ENCODE data around the gene ICA1. TPM values are rescaled to one million over a fixed set of nuclear protein-coding genes. Genes with fewer than 3 reads are reported as not detected.

The ICA1 gene
- total RNA-seq, 2 donors from 2014 or later = 0.46 to 3.6 TPM

DNA sequence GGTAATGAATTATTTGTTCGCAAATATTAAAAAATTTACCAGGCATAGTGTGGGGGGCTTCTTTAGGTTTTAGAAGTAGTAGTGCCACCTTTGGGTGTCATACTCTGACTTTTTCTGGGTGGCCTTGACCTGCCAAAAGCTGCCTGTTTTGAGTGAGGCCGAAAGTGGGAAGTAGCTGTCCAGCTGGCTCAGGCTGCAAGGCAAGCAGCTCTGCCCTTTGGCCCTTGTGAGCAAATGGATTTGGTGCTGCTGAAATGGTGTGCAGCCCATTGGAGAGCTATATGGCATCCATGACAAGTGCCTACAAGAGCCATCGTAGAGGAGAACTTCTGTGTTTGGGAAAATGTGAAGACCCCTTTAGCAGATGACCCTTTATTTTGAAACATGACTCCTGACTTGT is 20.2 kb upstream of the ICA1 start:
- no peak for DNase-seq (ENCODE audit: low spot score in 2 of 2)
- H3K36me3 Mint-ChIP-seq = no peaks in the 10 kb centered on the region
- no peak overlapping the region for H3K27ac Mint-ChIP-seq
- peaks cover 0 to 5% of the 10 kb centered on the region in 2 donors for H3K9me3 Mint-ChIP-seq
- ATAC-seq = no peak

DNA sequence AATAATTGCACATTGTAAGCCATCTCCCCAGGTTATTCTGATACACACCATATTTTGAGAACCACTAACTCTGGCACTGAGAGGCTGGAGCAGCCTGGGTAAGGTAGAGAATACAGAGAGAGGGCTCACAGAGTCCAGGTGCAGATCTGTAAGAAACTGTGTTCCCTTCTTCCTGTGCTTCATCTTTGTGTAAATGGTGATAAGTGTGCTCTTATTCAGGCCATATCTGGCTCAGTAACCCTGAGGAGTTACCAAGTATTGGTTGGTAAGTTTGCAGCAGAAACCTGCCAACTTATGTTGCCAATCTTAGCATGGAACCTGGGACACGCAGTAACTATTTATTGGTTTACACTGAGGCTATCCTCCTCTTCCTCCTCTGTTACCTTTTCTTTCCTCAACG is 16.2 kb upstream of the ICA1 start:
- no peak for DNase-seq (ENCODE audit: low spot score in 2 of 2)
- Mint-ChIP-seq H3K27ac (no peak overlapping the region), H3K9me3 (peaks cover 0 to 2% of the 10 kb centered on the region in 2 donors), H3K36me3 (no peaks in the 10 kb centered on the region)
- no peak for ATAC-seq

DNA sequence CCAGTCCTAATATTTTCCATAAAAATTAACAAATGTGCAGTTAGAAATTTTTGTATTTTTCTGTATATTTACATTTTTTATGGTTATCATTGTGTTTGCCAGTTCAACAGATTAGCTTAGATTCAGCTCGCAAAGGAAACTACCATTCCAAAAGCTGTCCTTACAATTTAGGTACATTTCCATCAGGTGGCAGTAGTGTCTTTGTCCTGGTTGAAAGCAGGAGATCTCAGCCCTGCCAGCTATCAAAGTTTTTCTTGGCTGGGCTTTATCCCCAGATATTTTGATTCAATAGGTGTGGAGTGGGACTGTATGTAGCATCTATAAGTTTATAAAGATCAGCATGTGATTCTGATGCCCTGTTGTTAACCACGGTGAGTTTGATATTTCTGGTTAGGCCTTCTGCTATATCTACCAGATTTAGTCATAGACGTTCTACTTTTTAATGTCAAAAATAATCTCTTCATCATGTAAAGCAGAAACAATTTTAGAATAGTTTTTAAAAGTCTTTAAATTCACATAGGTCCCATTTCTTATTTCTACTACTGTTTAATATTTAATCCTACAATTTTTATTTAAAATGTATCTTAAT is 15.5 kb upstream of the ICA1 start:
- Mint-ChIP-seq H3K36me3 (no peaks in the 10 kb centered on the region), H3K27ac (no peak overlapping the region), H3K9me3 (no peaks in the 10 kb centered on the region)
- no peak for DNase-seq (ENCODE audit: low spot score in 2 of 2)
- no peak for ATAC-seq

DNA sequence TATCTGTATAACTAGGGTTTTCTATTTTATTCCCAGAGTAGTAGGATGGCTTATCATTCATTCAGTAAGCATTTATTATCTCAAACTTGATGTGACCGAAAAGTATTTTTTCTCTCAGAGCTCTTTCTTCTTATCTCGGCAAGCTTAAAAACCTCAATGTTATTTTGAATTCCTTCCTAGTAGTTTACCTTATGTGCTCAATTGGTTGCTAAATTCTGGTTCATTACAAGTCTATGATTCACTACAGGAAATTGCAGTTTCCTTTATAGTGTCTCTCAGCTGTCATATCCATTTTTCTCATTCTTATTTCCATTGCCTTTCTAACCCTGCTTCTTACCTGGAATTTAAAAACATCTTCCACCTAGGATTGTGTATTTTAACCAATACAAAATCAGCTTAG is 12.6 kb upstream of the ICA1 start:
- H3K9me3 Mint-ChIP-seq = no peaks in the 10 kb centered on the region
- ATAC-seq (no peak), DNase-seq (ENCODE audit: low spot score in 2 of 2) (no peak)
- H3K27ac Mint-ChIP-seq = no peak overlapping the region
- no peaks in the 10 kb centered on the region for H3K36me3 Mint-ChIP-seq

DNA sequence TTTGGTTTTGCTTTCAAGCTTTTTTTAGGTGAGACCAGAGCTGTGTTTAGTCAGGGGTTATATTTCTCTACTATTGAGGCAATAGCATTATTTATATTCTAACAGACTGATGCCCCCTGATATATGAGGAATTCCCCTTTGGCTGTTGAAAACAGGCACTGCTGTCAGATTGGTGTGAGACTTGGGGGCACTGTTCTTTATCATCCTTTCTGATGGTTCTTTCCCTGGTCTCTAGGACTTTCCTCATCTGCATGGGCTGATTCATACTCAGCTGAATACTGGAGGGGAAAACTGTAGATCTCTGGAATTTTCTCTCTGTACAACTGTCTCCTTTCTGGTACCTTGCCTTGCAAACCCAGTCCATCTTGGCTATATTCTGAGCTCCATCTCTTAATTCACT is 10.0 kb upstream of the ICA1 start:
- H3K36me3 Mint-ChIP-seq = no peaks in the 10 kb centered on the region
- ATAC-seq = no peak

DNA sequence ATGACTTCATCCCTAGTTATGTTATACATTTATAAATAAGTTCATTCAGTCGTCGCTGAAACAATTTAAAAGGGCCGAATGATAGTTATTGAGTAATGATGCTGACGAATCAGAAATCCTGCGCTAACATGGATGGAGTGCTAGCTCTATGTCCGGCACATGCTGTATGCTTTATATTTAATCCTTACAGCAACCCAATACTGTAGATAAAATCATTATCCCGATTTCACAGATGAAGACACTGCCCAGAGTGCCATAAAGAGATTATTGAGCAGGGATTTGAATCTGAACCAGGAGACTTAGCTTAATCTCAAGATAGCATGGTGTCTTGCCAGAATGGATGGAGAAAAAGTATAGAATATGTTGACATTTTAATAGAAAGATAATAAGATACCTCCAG is 1.1 kb upstream of the ICA1 start:
- no peak overlapping the region for H3K27ac Mint-ChIP-seq
- peaks cover 0 to 2% of the 10 kb centered on the region in 2 donors for H3K9me3 Mint-ChIP-seq
- ATAC-seq (no peak), DNase-seq (ENCODE audit: low spot score in 2 of 2) (no peak)
- peaks cover 0 to 4% of the 10 kb centered on the region in 2 donors for H3K36me3 Mint-ChIP-seq

More for the DNA sequence above, 10.0 kb upstream of the ICA1 start:
- Mint-ChIP-seq H3K27ac (no peak overlapping the region), H3K9me3 (no peaks in the 10 kb centered on the region)
- DNase-seq (ENCODE audit: low spot score in 2 of 2) = no peak

DNA sequence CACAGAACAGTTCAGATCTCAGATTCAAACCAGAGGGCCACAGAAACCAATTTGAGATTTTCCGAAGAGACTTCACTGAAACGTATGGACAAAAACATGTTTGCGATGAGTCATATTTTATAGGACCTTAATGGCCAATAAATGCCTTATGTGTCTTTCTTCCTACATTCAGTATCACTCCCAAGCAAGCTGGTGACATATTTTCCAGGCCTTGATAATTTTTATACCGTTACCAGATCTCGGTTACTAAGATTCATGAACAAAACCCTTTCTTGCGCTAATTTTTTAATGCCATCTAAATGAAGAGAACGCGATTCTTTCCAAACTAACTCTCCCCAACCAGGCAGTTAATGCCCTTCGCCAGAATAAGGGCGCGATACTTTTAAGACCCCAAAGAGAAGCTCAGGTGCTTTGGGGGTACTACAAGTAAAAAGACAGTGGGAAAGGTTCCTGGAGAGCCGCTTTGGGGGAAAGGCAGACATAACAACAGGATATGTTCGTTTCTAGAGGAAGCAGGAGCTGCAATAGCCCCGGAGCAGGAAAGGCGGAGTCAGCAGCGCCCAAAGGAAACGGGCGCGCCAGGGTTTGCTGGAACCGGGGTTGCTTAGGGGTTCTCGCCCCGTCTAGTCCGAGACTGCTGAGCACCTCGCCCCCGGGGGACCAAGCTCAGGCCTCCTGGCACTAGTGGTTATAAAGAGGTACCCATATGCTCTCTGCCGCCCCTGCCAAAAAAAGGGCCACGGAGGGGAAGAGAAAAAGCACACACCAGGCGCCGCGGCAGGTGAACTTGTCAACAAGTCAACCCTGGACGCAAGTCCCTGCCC is 884 bp downstream of the ICA1 start:
- peaks cover 0 to 2% of the 10 kb centered on the region in 2 donors for H3K9me3 Mint-ChIP-seq
- H3K36me3 Mint-ChIP-seq = peaks cover 0 to 4% of the 10 kb centered on the region in 2 donors
- peak in 1 of 2 donors; percentile 49 for ATAC-seq

DNA sequence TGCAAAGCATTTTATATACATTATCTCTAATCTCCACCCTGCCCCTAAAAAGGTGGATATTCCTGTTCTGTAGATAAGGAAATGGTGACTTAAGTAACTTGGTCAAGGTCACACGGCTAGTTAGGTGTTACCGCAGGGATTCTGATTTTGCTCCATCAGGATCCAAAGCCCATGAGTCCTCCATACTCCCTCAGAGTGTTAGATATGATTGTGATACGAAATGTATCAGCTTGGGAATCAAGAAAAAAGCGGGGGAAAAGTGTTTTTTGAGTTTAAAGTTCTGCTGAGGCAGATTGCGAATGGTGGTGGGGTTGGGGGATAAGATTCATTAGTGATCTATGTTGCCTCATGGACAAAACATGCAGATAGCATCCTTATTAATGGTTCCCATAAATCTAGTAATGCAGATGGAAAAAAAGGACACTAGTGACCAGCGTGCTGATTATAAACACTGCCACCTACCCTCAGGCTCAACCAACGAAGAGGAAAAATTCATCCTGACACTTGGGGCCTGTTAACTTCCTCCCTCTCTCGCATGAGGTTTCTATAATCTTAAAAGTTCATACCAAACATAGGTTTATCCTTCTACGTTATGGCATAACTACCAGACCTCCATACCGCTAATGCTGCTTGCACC is 2.3 kb downstream of the ICA1 start:
- no peak overlapping the region for H3K27ac Mint-ChIP-seq
- no peaks in the 10 kb centered on the region for H3K9me3 Mint-ChIP-seq
- H3K36me3 Mint-ChIP-seq = no peaks in the 10 kb centered on the region
- no peak for ATAC-seq
- DNase-seq (ENCODE audit: low spot score in 2 of 2) = no peak

More for the DNA sequence above, 884 bp downstream of the ICA1 start:
- H3K27ac Mint-ChIP-seq = no peak overlapping the region
- DNase-seq (ENCODE audit: low spot score in 2 of 2) = peak in 1 of 2 donors; percentile 35

DNA sequence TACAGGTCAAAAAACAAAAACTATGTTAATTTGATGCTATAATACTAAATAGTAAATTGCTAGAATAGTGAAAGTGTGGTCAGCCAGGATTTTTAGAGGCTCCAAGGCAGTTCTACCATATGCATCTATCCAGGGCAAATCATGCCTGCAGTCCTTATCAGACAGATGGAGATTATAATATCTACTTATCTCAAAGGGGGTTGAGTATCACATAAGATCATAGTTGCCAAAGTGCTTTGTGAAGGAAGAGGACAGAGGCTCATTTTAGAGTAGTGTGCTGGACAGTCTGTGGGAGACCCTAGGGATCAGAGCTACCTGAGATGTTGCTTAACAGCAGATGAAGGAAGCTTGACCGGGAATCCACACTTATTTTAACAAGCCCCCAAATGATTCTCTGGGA is 3.2 kb downstream of the ICA1 start:
- H3K36me3 Mint-ChIP-seq = no peaks in the 10 kb centered on the region
- no peak overlapping the region for H3K27ac Mint-ChIP-seq
- no peaks in the 10 kb centered on the region for H3K9me3 Mint-ChIP-seq
- no peak for ATAC-seq
- no peak for DNase-seq (ENCODE audit: low spot score in 2 of 2)

DNA sequence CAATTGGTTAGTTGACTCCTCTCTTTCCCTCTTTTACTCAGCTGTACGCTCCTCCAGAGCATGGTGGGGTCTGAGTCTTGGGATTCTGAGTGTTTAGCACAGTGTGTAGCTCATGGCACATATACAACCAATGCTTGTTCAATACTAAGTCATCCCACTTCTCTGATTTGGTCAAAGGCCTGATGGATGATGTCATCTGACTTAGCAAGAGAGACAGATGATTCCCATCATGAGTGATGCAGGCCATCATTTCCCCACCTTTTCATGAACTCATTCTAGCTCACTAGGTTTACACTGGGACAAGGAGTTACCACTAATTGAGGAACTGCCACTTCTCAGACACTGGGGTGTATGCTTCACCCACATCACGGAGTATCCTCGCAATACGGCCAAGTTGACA is 3.8 kb downstream of the ICA1 start:
- Mint-ChIP-seq H3K27ac (no peak overlapping the region), H3K9me3 (no peaks in the 10 kb centered on the region), H3K36me3 (no peaks in the 10 kb centered on the region)
- DNase-seq (ENCODE audit: low spot score in 2 of 2) (no peak), ATAC-seq (no peak)

DNA sequence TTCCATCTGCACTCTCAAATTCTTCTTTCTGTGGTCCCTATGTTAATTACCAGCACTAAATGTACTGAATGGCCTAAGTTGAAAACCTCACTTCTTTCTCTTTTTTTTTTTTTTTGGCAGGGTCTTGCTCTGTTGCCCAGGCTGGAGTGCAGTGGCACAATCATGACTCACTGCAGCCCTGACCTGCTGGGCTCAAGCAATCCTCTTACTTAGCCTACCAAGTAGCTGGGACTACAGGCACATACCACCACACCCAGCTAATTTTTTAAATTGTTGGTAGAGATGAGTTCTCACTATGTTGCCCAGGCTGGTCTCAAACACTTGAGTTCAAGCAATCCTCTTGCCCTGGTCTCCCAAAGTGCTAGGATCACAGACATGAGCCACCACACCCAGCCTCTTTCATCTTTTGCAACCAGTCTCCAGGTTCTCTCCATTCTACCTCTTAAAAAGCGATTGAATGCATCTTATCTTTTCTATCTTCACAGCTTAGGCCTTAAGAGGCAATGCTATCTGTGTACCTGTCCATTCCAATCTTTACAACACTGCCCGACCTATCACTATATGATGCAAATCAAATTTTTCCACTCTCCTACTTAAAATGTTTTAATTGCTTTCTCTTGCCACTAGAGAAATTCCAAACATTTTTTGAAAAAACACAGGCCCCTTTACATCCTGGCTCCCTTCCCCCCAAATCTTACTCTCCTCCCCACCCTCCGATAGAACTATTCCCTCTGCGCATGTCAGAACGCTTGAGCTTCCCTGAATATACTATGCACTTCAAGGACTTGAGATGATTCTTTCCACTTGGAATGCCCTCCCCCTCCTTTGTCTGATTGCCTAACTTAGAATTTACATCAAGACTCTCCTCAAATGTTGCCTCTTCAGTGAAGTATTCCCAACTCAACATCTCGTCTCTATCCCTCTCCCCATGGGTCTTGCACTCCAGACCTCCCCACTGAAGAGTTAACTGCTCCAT is 6.0 kb downstream of the ICA1 start:
- Mint-ChIP-seq H3K27ac (no peak overlapping the region), H3K9me3 (no peaks in the 10 kb centered on the region), H3K36me3 (no peaks in the 10 kb centered on the region)
- DNase-seq (ENCODE audit: low spot score in 2 of 2) (no peak), ATAC-seq (no peak)

DNA sequence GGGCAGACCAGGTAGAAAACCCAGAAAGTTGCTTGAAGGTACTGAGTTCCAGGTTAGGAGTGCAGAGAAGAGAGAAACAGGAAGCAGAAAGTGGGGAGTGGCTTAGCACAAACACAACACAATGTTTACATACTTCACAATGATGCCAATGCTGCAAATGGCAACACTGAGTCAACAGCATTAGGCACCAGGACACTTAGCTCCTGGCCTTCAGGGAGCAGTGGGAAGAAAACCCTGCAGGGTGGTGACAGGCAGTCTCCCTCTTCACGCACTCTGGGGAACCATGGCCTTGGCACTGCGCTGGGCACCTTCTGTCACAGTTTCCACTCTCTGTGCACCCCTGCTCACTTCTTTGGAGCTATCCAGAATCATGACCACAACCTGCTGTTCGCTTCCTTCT is 7.3 kb downstream of the ICA1 start:
- no peaks in the 10 kb centered on the region for H3K36me3 Mint-ChIP-seq
- H3K27ac Mint-ChIP-seq = no peak overlapping the region
- ATAC-seq (no peak), DNase-seq (ENCODE audit: low spot score in 2 of 2) (no peak)
- no peaks in the 10 kb centered on the region for H3K9me3 Mint-ChIP-seq

DNA sequence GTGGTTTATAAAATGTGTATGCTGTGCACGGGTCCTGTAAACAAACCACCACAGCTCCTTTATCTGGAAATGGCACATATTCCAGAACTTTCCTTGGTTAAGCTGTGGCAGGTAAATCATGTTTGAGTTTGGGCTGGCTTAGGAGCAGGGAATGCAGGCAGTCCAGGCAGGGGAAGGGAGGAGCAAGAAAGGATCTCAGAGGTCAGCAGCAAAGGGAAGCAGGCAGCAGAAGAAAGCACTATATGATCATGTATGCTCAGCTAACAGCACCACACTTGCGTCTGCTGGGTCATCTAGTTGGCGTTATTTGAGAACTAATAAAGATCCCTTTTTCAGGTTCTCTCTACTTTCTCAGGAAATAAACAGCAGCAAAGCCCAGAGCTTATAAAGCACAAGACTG is 7.8 kb downstream of the ICA1 start:
- H3K9me3 Mint-ChIP-seq = no peaks in the 10 kb centered on the region

DNA sequence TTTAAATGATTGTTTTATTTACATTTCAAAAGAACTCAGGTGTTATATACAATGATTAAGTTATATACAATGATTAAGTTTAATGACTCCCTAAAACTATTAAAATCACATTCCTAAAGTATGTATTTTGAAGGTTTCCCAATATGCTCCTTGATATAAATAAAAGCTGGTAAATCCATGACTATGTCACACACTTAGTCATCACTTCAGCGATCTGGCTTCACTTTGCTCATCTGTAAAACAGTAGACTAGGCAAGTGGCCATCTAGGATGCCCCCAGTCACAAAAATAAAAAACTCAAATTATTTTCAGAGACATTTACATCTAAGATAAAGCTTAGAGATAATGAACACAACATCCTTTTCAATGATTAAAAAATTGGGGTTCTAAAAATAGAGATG is 10.8 kb downstream of the ICA1 start:
- no peaks in the 10 kb centered on the region for H3K9me3 Mint-ChIP-seq
- no peak for ATAC-seq
- H3K36me3 Mint-ChIP-seq = no peaks in the 10 kb centered on the region
- no peak for DNase-seq (ENCODE audit: low spot score in 2 of 2)
- no peak overlapping the region for H3K27ac Mint-ChIP-seq

More for the DNA sequence above, 7.8 kb downstream of the ICA1 start:
- DNase-seq (ENCODE audit: low spot score in 2 of 2) = no peak
- ATAC-seq = no peak
- H3K36me3 Mint-ChIP-seq = no peaks in the 10 kb centered on the region
- H3K27ac Mint-ChIP-seq = no peak overlapping the region

DNA sequence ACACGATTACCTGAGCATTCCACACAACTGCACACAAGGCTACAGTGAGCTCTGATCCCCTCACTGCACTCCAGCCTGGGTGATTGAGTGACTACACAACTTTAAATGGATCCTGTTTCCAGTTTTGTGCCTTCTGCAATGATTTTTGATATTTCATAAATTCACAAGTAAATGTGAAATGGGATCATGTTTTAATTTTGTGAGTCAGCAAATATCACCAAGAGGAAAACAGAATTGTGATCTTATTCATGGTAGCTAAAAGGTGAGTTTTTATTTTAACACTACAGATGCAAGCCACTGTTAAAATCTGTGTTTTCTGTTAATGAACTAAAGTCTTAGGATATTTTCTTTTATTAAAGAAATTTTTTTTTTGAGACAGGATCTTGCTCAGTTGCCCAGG is 11.4 kb downstream of the ICA1 start:
- no peak for ATAC-seq
- DNase-seq (ENCODE audit: low spot score in 2 of 2) = no peak
- Mint-ChIP-seq H3K36me3 (no peaks in the 10 kb centered on the region), H3K27ac (no peak overlapping the region), H3K9me3 (no peaks in the 10 kb centered on the region)

DNA sequence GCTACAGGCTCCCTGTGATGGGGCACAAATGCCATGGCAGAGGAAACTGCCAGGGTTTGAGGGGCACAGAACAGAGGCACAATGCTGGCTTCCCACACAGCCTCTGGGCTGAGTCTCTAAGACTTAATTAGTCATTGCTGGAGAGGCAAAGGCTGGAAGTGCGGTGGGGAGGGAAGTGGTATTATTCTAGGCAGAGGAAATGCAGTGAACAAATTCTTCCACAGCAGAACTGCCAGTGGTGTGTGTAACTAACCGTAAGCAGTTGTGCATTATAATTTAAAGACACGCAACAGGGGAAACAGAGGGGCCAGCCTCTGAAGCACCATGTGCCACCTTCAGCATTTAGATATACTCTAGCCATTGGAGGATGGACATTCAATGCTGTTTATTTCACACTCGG is 12.8 kb downstream of the ICA1 start:
- peak in 1 of 2 donors; percentile 48 for ATAC-seq

More for the DNA sequence above, 12.8 kb downstream of the ICA1 start:
- no peak overlapping the region for H3K27ac Mint-ChIP-seq
- peaks cover 0 to 5% of the 10 kb centered on the region in 2 donors for H3K9me3 Mint-ChIP-seq
- H3K36me3 Mint-ChIP-seq = peaks cover 0 to under 1% of the 10 kb centered on the region in 2 donors
- DNase-seq (ENCODE audit: low spot score in 2 of 2) = no peak
